Measurements from ENCODE around the gene SFMBT1. TPM values are rescaled to one million over a fixed set of nuclear protein-coding genes. Genes with fewer than 3 reads are reported as not detected.

Gene SFMBT1
- total RNA-seq, 1 donor: 11.6 TPM

GRCh38 chr3:52973806-52974205, 72.1 kb downstream of the SFMBT1 start:
- peak; percentile 62 for DNase-seq (ENCODE audit: insufficient read length, low spot score, missing footprints)
- Histone ChIP-seq H3K9me3 (ENCODE audit: low read depth, low read length) (no peaks in the 10 kb centered on the region), H3K27ac (ENCODE audit: low read depth, low read length) (no peak overlapping the region), H3K79me2 (ENCODE audit: insufficient read depth, low read length) (no peaks in the 10 kb centered on the region), H3K4me1 (ENCODE audit: insufficient read depth, low read length) (peaks cover 8% of the 10 kb centered on the region), H4K20me1 (ENCODE audit: insufficient read depth, low read length) (no peaks in the 10 kb centered on the region), H3K36me3 (ENCODE audit: insufficient read depth, low read length) (no peaks in the 10 kb centered on the region), H3K27me3 (ENCODE audit: insufficient read depth, low read length) (no peaks in the 10 kb centered on the region), H3K4me3 (ENCODE audit: insufficient read depth, low read length) (no peak overlapping the region), H2AFZ (ENCODE audit: low read length) (no peak overlapping the region), H3K4me2 (ENCODE audit: insufficient read depth, low read length) (peak overlapping the region; percentile 2)
- TF ChIP-seq, protein P1, sequence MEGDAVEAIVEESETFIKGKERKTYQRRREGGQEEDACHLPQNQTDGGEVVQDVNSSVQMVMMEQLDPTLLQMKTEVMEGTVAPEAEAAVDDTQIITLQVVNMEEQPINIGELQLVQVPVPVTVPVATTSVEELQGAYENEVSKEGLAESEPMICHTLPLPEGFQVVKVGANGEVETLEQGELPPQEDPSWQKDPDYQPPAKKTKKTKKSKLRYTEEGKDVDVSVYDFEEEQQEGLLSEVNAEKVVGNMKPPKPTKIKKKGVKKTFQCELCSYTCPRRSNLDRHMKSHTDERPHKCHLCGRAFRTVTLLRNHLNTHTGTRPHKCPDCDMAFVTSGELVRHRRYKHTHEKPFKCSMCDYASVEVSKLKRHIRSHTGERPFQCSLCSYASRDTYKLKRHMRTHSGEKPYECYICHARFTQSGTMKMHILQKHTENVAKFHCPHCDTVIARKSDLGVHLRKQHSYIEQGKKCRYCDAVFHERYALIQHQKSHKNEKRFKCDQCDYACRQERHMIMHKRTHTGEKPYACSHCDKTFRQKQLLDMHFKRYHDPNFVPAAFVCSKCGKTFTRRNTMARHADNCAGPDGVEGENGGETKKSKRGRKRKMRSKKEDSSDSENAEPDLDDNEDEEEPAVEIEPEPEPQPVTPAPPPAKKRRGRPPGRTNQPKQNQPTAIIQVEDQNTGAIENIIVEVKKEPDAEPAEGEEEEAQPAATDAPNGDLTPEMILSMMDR (IDR thresholded peaks at IDR 0.05; ENCODE audit: extremely low read depth, low read depth, low read length): no peak

GRCh38 chr3:52971895-52972294, 74.0 kb downstream of the SFMBT1 start:
- Histone ChIP-seq H3K79me2 (ENCODE audit: insufficient read depth, low read length) (no peaks in the 10 kb centered on the region), H4K20me1 (ENCODE audit: insufficient read depth, low read length) (no peaks in the 10 kb centered on the region), H3K27me3 (ENCODE audit: insufficient read depth, low read length) (no peaks in the 10 kb centered on the region), H3K4me1 (ENCODE audit: insufficient read depth, low read length) (peaks cover 8% of the 10 kb centered on the region), H2AFZ (ENCODE audit: low read length) (no peak overlapping the region), H3K36me3 (ENCODE audit: insufficient read depth, low read length) (no peaks in the 10 kb centered on the region), H3K4me3 (ENCODE audit: insufficient read depth, low read length) (no peak overlapping the region), H3K27ac (ENCODE audit: low read depth, low read length) (no peak overlapping the region), H3K4me2 (ENCODE audit: insufficient read depth, low read length) (no peak overlapping the region), H3K9me3 (ENCODE audit: low read depth, low read length) (no peaks in the 10 kb centered on the region)
- TF ChIP-seq, protein P1 (IDR thresholded peaks at IDR 0.05; ENCODE audit: extremely low read depth, low read depth, low read length): no peak
- DNase-seq (ENCODE audit: insufficient read length, low spot score, missing footprints): no peak

DNA sequence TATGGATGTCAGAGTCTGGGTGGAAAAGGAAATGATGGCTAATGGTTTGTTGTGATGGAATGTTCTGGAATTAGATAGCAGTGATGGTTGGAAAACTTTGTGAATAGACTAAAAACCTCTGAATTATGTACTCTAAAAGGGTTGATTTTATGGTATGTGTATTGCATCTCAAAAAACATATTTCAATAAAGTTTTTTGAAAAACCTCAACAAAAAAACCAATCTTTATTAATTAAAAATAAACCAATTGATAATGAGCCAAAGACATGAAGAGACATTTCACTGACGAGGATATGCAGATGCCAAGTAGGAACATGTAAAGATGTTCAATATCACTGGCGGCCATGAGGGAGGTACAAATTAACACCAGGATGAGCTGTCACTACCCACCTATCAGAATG, 78.5 kb downstream of the SFMBT1 start:
- Histone ChIP-seq H3K27me3 (ENCODE audit: insufficient read depth, low read length) (no peaks in the 10 kb centered on the region), H3K4me1 (ENCODE audit: insufficient read depth, low read length) (no peaks in the 10 kb centered on the region)
- no peak for DNase-seq (ENCODE audit: insufficient read length, low spot score, missing footprints)

GRCh38 chr3:52962160-52962559, 83.7 kb downstream of the SFMBT1 start:
- Histone ChIP-seq H3K9me3 (ENCODE audit: low read depth, low read length) (no peaks in the 10 kb centered on the region), H2AFZ (ENCODE audit: low read length) (no peak overlapping the region), H3K79me2 (ENCODE audit: insufficient read depth, low read length) (no peaks in the 10 kb centered on the region), H3K4me3 (ENCODE audit: insufficient read depth, low read length) (no peak overlapping the region), H3K27me3 (ENCODE audit: insufficient read depth, low read length) (no peaks in the 10 kb centered on the region), H3K4me2 (ENCODE audit: insufficient read depth, low read length) (no peak overlapping the region), H3K4me1 (ENCODE audit: insufficient read depth, low read length) (no peaks in the 10 kb centered on the region), H3K27ac (ENCODE audit: low read depth, low read length) (no peak overlapping the region), H3K36me3 (ENCODE audit: insufficient read depth, low read length) (no peaks in the 10 kb centered on the region), H4K20me1 (ENCODE audit: insufficient read depth, low read length) (no peaks in the 10 kb centered on the region)
- no peak for DNase-seq (ENCODE audit: insufficient read length, low spot score, missing footprints)
- TF ChIP-seq, protein P1 (IDR thresholded peaks at IDR 0.05; ENCODE audit: extremely low read depth, low read depth, low read length): no peak

More for the DNA sequence above, 78.5 kb downstream of the SFMBT1 start:
- H3K4me2 ChIP-seq (ENCODE audit: insufficient read depth, low read length): no peak overlapping the region
- H3K36me3 ChIP-seq (ENCODE audit: insufficient read depth, low read length): no peaks in the 10 kb centered on the region
- H4K20me1 ChIP-seq (ENCODE audit: insufficient read depth, low read length): no peaks in the 10 kb centered on the region
- H3K9me3 ChIP-seq (ENCODE audit: low read depth, low read length): no peaks in the 10 kb centered on the region
- H3K27ac ChIP-seq (ENCODE audit: low read depth, low read length): no peak overlapping the region
- H2AFZ ChIP-seq (ENCODE audit: low read length): no peak overlapping the region
- H3K79me2 ChIP-seq (ENCODE audit: insufficient read depth, low read length): no peaks in the 10 kb centered on the region
- TF ChIP-seq, protein P1 (IDR thresholded peaks at IDR 0.05; ENCODE audit: extremely low read depth, low read depth, low read length): no peak
- no peak overlapping the region for H3K4me3 ChIP-seq (ENCODE audit: insufficient read depth, low read length)

Data from osteoblast (primary cell).